ENCODE measurements around the gene ICE1.
"Not testable (repeated sequence)": the region's sequence is repeated elsewhere in the genome, so short reads cannot be mapped to it uniquely, and the experiment has no call there.

ICE1 gene

GRCh38 chr5:5492087-5492933 lies 69.8 kb downstream of the ICE1 start:
- DNase-seq, result peak; percentile 81

- not testable (repeated sequence) for DNase-seq
These were observed 70.4 kb downstream of the ICE1 start for GRCh38 chr5:5492934-5493271.

GRCh38 chr5:5494489-5495402 lies 72.3 kb downstream of the ICE1 start:
- DNase-seq, result no peak

- peak; percentile 93 for DNase-seq
These were observed 74.8 kb downstream of the ICE1 start for GRCh38 chr5:5497152-5497788.

GRCh38 chr5:5499442-5499841 lies 77.0 kb downstream of the ICE1 start:
- no peak for DNase-seq

- DNase-seq, result no peak
These were observed 81.8 kb downstream of the ICE1 start for GRCh38 chr5:5504325-5504724.

- DNase-seq, result no peak
These were observed 83.3 kb downstream of the ICE1 start for GRCh38 chr5:5505815-5506214.

GRCh38 chr5:5508391-5508790 lies 85.9 kb downstream of the ICE1 start:
- no peak for DNase-seq

GRCh38 chr5:5511904-5512416 lies 89.5 kb downstream of the ICE1 start:
- no peak for DNase-seq

- no peak for DNase-seq
These were observed 90.1 kb downstream of the ICE1 start for GRCh38 chr5:5512543-5512942.

- DNase-seq, result not testable (repeated sequence)
These were observed 98.1 kb downstream of the ICE1 start for GRCh38 chr5:5520622-5521021.

- no peak for DNase-seq
These were observed 98.6 kb downstream of the ICE1 start for GRCh38 chr5:5521029-5521428.

- DNase-seq, result no peak
These were observed 99.0 kb downstream of the ICE1 start for GRCh38 chr5:5521478-5521877.

GRCh38 chr5:5522336-5522735 lies 99.9 kb downstream of the ICE1 start:
- DNase-seq, result no peak

GRCh38 chr5:5523066-5523505 lies 100.6 kb downstream of the ICE1 start:
- no peak for DNase-seq

GRCh38 chr5:5524327-5524726 lies 101.8 kb downstream of the ICE1 start:
- no peak for DNase-seq

GRCh38 chr5:5531371-5531770 lies 108.9 kb downstream of the ICE1 start:
- no peak for DNase-seq

GRCh38 chr5:5532306-5533076 lies 110.0 kb downstream of the ICE1 start:
- no peak for DNase-seq

- DNase-seq, result no peak
These were observed 111.5 kb downstream of the ICE1 start for GRCh38 chr5:5533927-5534326.

- DNase-seq, result no peak
These were observed 111.9 kb downstream of the ICE1 start for GRCh38 chr5:5534333-5534732.

- no peak for DNase-seq
These were observed 114.4 kb downstream of the ICE1 start for GRCh38 chr5:5536871-5537270.

GRCh38 chr5:5537426-5537825 lies 114.9 kb downstream of the ICE1 start:
- no peak for DNase-seq

All from 8988T (cell line).